ENCODE data around the gene LHX5.

DNA sequence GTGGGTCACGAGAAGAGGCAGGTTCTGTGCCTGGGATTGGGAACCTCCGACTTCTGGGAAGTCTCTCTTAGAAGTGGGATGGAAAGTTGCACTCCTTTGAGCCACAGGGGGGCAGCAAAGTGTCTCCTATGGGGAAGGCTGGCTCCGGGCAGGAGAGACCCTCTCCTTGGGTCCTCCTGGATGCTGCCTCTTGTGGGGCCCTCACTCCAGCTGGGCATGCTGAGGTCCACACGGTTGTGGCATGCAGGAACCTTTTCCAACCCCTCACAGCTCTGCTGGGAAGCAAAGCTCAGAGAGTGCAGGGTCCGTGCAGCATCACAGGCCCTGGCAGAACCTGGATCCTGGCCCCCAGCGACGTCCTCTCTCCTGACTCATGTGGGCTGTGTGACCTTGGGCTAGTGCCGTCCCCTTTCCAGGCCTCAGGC, 32.1 kb downstream of the LHX5 start:
- TF ChIP-seq POLR2A (IDR thresholded peaks at IDR 0.05; ENCODE audit: low read depth, low read length) = no peak
- TF ChIP-seq POU2F2 (IDR thresholded peaks at IDR 0.05; ENCODE audit: low read depth, low read length) = no peak
- no peak for TF ChIP-seq POLR2AphosphoS5 (IDR thresholded peaks at IDR 0.05; ENCODE audit: low read depth, low read length)

All from GM12891 (cell line).